NCI-H2081 treated with DMSO at 0.1 percent for 48 hours (cell line): ENCODE results near the gene ITGA1.
"Not testable (repeated sequence)": the region's sequence is repeated elsewhere in the genome, so short reads cannot be mapped to it uniquely, and the experiment has no call there.

ENCODE experiments used
- DNase-seq: peaks from one replicate; lab custom pipeline; 2025; lab: John Stamatoyannopoulos, UW

The ITGA1 gene

GRCh38 chr5:52787600-52788504 is at the start of gene ITGA1, which contains the start of gene PELO:
Gene ITGA1 (plus strand): TSS chr5:52787916. CDS start chr5:52788354, 438 bp downstream.
Gene PELO (plus strand): TSS chr5:52787916. CDS start chr5:52800395, 12,479 bp downstream.
- no peak for DNase-seq

GRCh38 chr5:52738095-52738506 is 49.6 kb upstream of the ITGA1 start:
- no peak for DNase-seq

- no peak for DNase-seq
Observed at GRCh38 chr5:52740007-52740406, 47.7 kb upstream of the ITGA1 start.

GRCh38 chr5:52743012-52743411 is 44.7 kb upstream of the ITGA1 start:
- no peak for DNase-seq

- no peak for DNase-seq
Observed at GRCh38 chr5:52743529-52743928, 44.2 kb upstream of the ITGA1 start.

GRCh38 chr5:52743970-52744369 is 43.7 kb upstream of the ITGA1 start:
- DNase-seq = no peak

GRCh38 chr5:52744867-52745458 is 42.8 kb upstream of the ITGA1 start:
- DNase-seq = not testable (repeated sequence)

- no peak for DNase-seq
Observed at GRCh38 chr5:52746539-52746938, 41.2 kb upstream of the ITGA1 start.

GRCh38 chr5:52748590-52748989 is 39.1 kb upstream of the ITGA1 start:
- no peak for DNase-seq

- no peak for DNase-seq
Observed at GRCh38 chr5:52749666-52750065, 38.0 kb upstream of the ITGA1 start.

- no peak for DNase-seq
Observed at GRCh38 chr5:52751137-52751536, 36.6 kb upstream of the ITGA1 start.

- no peak for DNase-seq
Observed at GRCh38 chr5:52754051-52754450, 33.7 kb upstream of the ITGA1 start.

- DNase-seq = no peak
Observed at GRCh38 chr5:52757527-52757926, 30.2 kb upstream of the ITGA1 start.

- DNase-seq = no peak
Observed at GRCh38 chr5:52758014-52758413, 29.7 kb upstream of the ITGA1 start.

GRCh38 chr5:52759331-52759730 is 28.4 kb upstream of the ITGA1 start:
- DNase-seq = no peak

GRCh38 chr5:52760695-52761366 is 26.9 kb upstream of the ITGA1 start:
- no peak for DNase-seq

- no peak for DNase-seq
Observed at GRCh38 chr5:52767217-52767743, 20.4 kb upstream of the ITGA1 start.

- no peak for DNase-seq
Observed at GRCh38 chr5:52767766-52768480, 19.8 kb upstream of the ITGA1 start.

- DNase-seq = no peak
Observed at GRCh38 chr5:52769061-52769460, 18.7 kb upstream of the ITGA1 start.

GRCh38 chr5:52770287-52770939 is 17.3 kb upstream of the ITGA1 start:
- DNase-seq = no peak

GRCh38 chr5:52771343-52772039 is 16.2 kb upstream of the ITGA1 start:
- no peak for DNase-seq
